Measurements from ENCODE around the gene DST. TPM values are rescaled to one million over a fixed set of nuclear protein-coding genes. Genes with fewer than 3 reads are reported as not detected.
A peak's percentile ranks its signal among the peaks of the same experiment; 100 is the strongest.

The DST gene
- total RNA-seq, 1 donor from 2014 or later, result 124 TPM

DNA sequence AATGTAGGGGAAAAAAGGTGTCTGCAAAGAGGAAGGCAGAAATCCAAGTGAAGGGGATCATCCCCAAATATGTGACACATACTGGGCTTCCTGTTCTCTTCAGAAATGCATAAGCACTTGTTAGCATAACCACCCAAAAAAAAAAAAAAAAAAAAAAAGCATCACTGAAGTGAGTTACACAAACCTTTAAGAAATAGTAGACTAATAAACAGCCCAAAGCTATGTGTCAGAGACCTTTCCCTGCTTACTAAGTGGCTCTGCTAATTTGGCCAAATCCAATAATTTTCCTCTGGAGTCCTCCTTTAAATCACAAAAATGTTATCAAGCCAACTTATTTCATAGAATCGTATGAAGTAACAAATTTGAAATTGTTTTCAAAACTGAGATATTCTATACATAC, 7.5 kb upstream of the DST start:
- H3K36me3 Mint-ChIP-seq (ENCODE audit: low read depth), result no peaks in the 10 kb centered on the region
- H3K4me3 Mint-ChIP-seq, result no peak overlapping the region
- no peak for DNase-seq (ENCODE audit: low read depth, low spot score)
- H3K4me1 Mint-ChIP-seq, result peaks cover 10% of the 10 kb centered on the region
- no peak overlapping the region for H3K27ac Mint-ChIP-seq (ENCODE audit: unreplicated experiment)
- no peaks in the 10 kb centered on the region for H3K9me3 Mint-ChIP-seq
- TF ChIP-seq, protein P1, sequence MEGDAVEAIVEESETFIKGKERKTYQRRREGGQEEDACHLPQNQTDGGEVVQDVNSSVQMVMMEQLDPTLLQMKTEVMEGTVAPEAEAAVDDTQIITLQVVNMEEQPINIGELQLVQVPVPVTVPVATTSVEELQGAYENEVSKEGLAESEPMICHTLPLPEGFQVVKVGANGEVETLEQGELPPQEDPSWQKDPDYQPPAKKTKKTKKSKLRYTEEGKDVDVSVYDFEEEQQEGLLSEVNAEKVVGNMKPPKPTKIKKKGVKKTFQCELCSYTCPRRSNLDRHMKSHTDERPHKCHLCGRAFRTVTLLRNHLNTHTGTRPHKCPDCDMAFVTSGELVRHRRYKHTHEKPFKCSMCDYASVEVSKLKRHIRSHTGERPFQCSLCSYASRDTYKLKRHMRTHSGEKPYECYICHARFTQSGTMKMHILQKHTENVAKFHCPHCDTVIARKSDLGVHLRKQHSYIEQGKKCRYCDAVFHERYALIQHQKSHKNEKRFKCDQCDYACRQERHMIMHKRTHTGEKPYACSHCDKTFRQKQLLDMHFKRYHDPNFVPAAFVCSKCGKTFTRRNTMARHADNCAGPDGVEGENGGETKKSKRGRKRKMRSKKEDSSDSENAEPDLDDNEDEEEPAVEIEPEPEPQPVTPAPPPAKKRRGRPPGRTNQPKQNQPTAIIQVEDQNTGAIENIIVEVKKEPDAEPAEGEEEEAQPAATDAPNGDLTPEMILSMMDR (conservative IDR thresholded peaks at IDR 0.05), result no peak
- H3K27me3 Mint-ChIP-seq (ENCODE audit: low read depth), result no peaks in the 10 kb centered on the region

DNA sequence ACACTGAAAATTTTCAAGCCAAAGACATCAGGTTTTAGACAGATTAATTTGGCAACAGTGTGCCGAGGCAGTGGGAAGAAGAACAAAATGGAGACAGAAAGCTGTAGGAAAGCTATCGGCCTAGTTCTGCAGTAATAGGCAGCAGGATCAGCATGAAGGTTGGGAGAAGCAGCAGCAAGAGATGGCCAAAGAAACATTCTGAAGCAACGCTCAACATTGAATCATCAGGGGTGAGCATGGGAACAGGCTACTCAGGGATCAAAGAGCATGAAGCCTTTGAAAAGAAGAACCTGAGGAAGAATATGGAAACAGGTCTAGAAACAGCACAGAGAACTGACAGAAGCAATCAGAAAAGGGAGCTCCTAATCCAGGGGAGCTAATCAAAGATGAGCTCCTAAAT, 7.1 kb upstream of the DST start:
- no peaks in the 10 kb centered on the region for H3K9me3 Mint-ChIP-seq
- no peak for DNase-seq (ENCODE audit: low read depth, low spot score)
- no peak overlapping the region for H3K4me3 Mint-ChIP-seq
- no peaks in the 10 kb centered on the region for H3K36me3 Mint-ChIP-seq (ENCODE audit: low read depth)
- peak overlapping the region; percentile 41 for H3K27ac Mint-ChIP-seq (ENCODE audit: unreplicated experiment)
- H3K4me1 Mint-ChIP-seq, result peaks cover 10% of the 10 kb centered on the region
- TF ChIP-seq, protein P1 (conservative IDR thresholded peaks at IDR 0.05), result no peak
- H3K27me3 Mint-ChIP-seq (ENCODE audit: low read depth), result no peaks in the 10 kb centered on the region

DNA sequence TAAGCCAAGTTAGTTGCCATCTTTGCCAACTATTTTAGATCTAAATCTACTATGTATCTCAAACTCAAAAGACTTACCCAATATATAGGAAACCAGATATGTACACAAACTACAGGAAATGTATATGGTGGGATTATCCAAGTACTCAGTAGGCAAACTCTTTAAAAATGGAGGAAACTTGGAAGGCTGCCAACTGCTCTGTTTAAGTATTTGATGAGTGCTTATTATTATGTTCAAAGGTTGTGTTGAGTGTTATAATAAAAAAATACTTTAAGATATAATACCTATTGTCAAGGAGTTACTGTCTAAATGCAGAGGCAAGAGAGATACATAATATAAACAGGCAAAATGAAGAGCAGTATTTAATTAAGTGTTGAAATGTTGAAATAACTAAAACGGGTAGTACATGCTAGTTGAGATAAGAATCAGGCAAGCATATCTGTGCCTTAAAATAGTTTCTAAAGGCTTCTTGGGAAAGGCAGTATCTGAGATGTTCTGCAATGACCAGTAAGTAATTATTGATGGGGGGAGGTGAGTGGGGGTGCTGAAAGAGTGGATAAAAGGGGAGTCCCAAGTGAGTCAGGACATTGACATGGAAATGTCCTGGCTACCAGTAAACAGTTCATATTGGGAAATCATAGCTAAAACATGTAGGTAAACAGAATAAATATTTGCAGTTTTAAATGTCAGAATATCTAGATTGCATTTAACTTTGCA, 6.5 kb upstream of the DST start:
- H3K36me3 Mint-ChIP-seq (ENCODE audit: low read depth), result peaks cover 2% of the 10 kb centered on the region
- H3K27ac Mint-ChIP-seq (ENCODE audit: unreplicated experiment), result no peak overlapping the region
- DNase-seq (ENCODE audit: low read depth, low spot score), result no peak
- no peaks in the 10 kb centered on the region for H3K27me3 Mint-ChIP-seq (ENCODE audit: low read depth)
- peaks cover 10% of the 10 kb centered on the region for H3K4me1 Mint-ChIP-seq
- no peak overlapping the region for H3K4me3 Mint-ChIP-seq
- TF ChIP-seq, protein P1 (conservative IDR thresholded peaks at IDR 0.05), result no peak
- no peaks in the 10 kb centered on the region for H3K9me3 Mint-ChIP-seq

- Mint-ChIP-seq H3K27ac (ENCODE audit: unreplicated experiment) (no peak overlapping the region), H3K4me1 (no peaks in the 10 kb centered on the region), H3K36me3 (ENCODE audit: low read depth) (peaks cover 5% of the 10 kb centered on the region), H3K27me3 (ENCODE audit: low read depth) (no peaks in the 10 kb centered on the region), H3K9me3 (no peaks in the 10 kb centered on the region), H3K4me3 (no peak overlapping the region)
- DNase-seq (ENCODE audit: low read depth, low spot score), result no peak
- TF ChIP-seq, protein P1 (conservative IDR thresholded peaks at IDR 0.05), result no peak
Measured at GRCh38 chr6:56647172-56647762, 4.6 kb upstream of the DST start.

DNA sequence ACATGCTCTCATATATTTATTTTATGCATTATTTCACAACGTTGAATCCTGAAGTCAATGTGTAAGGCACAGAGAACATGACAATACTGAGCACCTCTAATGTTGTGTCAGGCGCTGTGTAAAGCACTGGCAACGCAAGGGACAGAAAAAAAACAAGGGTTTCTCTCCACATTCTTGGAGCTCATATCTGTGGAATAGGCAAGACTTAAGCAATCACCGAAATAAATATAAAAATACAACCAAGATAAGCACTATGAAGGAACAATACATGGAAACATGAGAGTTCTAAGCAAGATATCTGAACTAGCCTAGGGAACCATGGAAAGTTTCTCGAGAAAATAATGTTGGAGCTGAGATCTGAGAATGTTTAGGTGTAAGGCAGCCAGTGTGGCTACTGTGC, 1.7 kb upstream of the DST start:
- TF ChIP-seq, protein P1 (conservative IDR thresholded peaks at IDR 0.05), result no peak
- H3K4me3 Mint-ChIP-seq, result no peak overlapping the region
- peaks cover 5% of the 10 kb centered on the region for H3K36me3 Mint-ChIP-seq (ENCODE audit: low read depth)
- no peaks in the 10 kb centered on the region for H3K9me3 Mint-ChIP-seq
- DNase-seq (ENCODE audit: low read depth, low spot score), result no peak
- no peak overlapping the region for H3K27ac Mint-ChIP-seq (ENCODE audit: unreplicated experiment)
- no peaks in the 10 kb centered on the region for H3K4me1 Mint-ChIP-seq
- no peaks in the 10 kb centered on the region for H3K27me3 Mint-ChIP-seq (ENCODE audit: low read depth)
